GM12878 (cell line): ENCODE data around the gene GUCA1A. TPM values are rescaled to one million over a fixed set of nuclear protein-coding genes. Genes with fewer than 3 reads are reported as not detected.

ENCODE experiments used
- CREM ChIP-seq: IDR thresholded peaks from 2 replicates; pipeline ENCODE4 v1.6.1; 2014; ENCODE audit warnings: antibody characterized with exemption, low read depth
- HCFC1 ChIP-seq: fragments of 150-350 bp; IDR thresholded peaks from 2 replicates; pipeline ENCODE4 v1.6.1; 2014; ENCODE audit warnings: low read length
- IKZF1 ChIP-seq: fragments of 450-650 bp; conservative IDR thresholded peaks from 2 replicates; pipeline ENCODE4 v1.6.1; 2017; ENCODE audit warnings: antibody characterized with exemption, mild to moderate bottlenecking
- LARP7 ChIP-seq: fragments of 450-650 bp; IDR thresholded peaks from 2 replicates; pipeline ENCODE4 v1.6.1; 2017; ENCODE audit warnings: mild to moderate bottlenecking
- MYC ChIP-seq: IDR thresholded peaks from 2 replicates; pipeline ENCODE4 v1.6.1; 2011; ENCODE audit warnings: mild to moderate bottlenecking, low read length, moderate library complexity, inconsistent platforms; ENCODE audit not compliant: insufficient read depth, insufficient replicate concordance, insufficient read length, severe bottlenecking
- NFYB ChIP-seq: IDR thresholded peaks from 2 replicates; pipeline ENCODE4 v1.6.1; 2011; ENCODE audit warnings: low read depth, mild to moderate bottlenecking, low read length, improper control_type of control experiment, moderate library complexity; ENCODE audit not compliant: insufficient read depth
- NR2F1 ChIP-seq: fragments of 450-650 bp; conservative IDR thresholded peaks from 2 replicates; pipeline ENCODE4 v1.6.1; 2017; ENCODE audit warnings: mild to moderate bottlenecking
- NRF1 ChIP-seq: conservative IDR thresholded peaks from 2 replicates; pipeline ENCODE4 v1.6.1; 2011; ENCODE audit warnings: mild to moderate bottlenecking, low read depth, low read length, improper control_type of control experiment
- PML ChIP-seq: IDR thresholded peaks from 2 replicates; pipeline ENCODE4 v1.6.1; 2012; ENCODE audit warnings: low read length, inconsistent platforms
- POLR2AphosphoS2 ChIP-seq: IDR thresholded peaks from 2 replicates; pipeline ENCODE4 v1.6.1; 2011; ENCODE audit warnings: low read depth, mild to moderate bottlenecking, low read length, improper control_type of control experiment, moderate library complexity
- RUNX3 ChIP-seq: IDR thresholded peaks from 2 replicates; pipeline ENCODE4 v1.6.1; 2012; ENCODE audit warnings: low read length, inconsistent platforms
- SIN3A ChIP-seq: IDR thresholded peaks from 2 replicates; pipeline ENCODE4 v1.6.1; 2012; ENCODE audit warnings: low read depth, low read length, improper control_type of control experiment
- TARDBP ChIP-seq: IDR thresholded peaks from 2 replicates; pipeline ENCODE4 v1.6.1; 2016; ENCODE audit warnings: borderline replicate concordance
- WRNIP1 ChIP-seq: IDR thresholded peaks from 2 replicates; pipeline ENCODE4 v1.6.1; 2011; ENCODE audit warnings: low read depth, low read length, improper control_type of control experiment, borderline replicate concordance
- ZNF207 ChIP-seq: fragments of 450-650 bp; IDR thresholded peaks from 2 replicates; pipeline ENCODE4 v1.6.1; 2014; ENCODE audit warnings: antibody characterized with exemption, mild to moderate bottlenecking, borderline replicate concordance
- ZNF384 ChIP-seq: IDR thresholded peaks from 2 replicates; pipeline ENCODE4 v1.6.1; 2012; ENCODE audit warnings: low read depth, mild to moderate bottlenecking, low read length, improper control_type of control experiment, borderline replicate concordance
- polyA plus RNA-seq, 11 experiments: library from polyadenylated mRNA; depleted of rRNA in 4 of 11; unstranded in 6 of 11; stranded (reverse) in 5 of 11; fragments of >200 nt; fragmentation: Nextera tagmentation in 4 of 11; fragmentation: Illumina TruSeq in 1 of 11; extraction: Ambion mirVana in 4 of 11; extraction: Trizol in 1 of 11; gene quantifications; 1 replicate in 1 of 11; 2 replicates in 10 of 11; pipeline versions ENCODE4 v1.2.1 to v1.2.3, GENCODE V29; 2011 to 2016; ENCODE audit warnings: inconsistent platforms in 2 of 11, missing spikeins in 2 of 11, low read depth in 1 of 11
- total RNA-seq, 4 experiments: library from RNA; depleted of rRNA in 3 of 4; stranded (reverse); fragments of >200 nt in 3 of 4; fragmentation: Illumina TruSeq in 1 of 4; extraction: Trizol in 1 of 4; gene quantifications; 2 replicates each; pipeline versions ENCODE4 v1.2.1 to v1.2.3, GENCODE V29; 2013 to 2021
- TF ChIP-seq, protein P1 (sequence below): fragments of 150-350 bp; IDR thresholded peaks from 2 replicates; pipeline ENCODE4 v1.6.1; 2016; ENCODE audit warnings: low read depth, low read length
- TF ChIP-seq, protein P2 (sequence below): fragments of 150-350 bp; IDR thresholded peaks from 2 replicates; pipeline ENCODE4 v1.6.1; 2014; ENCODE audit warnings: mild to moderate bottlenecking, low read depth, low read length
- TF ChIP-seq, protein P3 (sequence below): fragments of 450-650 bp; formaldehyde crosslinking; IDR thresholded peaks from 2 replicates; pipeline ENCODE4 v1.4.0; 2020; ENCODE audit warnings: mild to moderate bottlenecking, moderate library complexity

The GUCA1A gene
- total and polyA plus RNA-seq, 10 of the 15 experiments (the other 5 are each of a cell fraction or from before 2014, with no cell fraction given) = not detected

DNA sequence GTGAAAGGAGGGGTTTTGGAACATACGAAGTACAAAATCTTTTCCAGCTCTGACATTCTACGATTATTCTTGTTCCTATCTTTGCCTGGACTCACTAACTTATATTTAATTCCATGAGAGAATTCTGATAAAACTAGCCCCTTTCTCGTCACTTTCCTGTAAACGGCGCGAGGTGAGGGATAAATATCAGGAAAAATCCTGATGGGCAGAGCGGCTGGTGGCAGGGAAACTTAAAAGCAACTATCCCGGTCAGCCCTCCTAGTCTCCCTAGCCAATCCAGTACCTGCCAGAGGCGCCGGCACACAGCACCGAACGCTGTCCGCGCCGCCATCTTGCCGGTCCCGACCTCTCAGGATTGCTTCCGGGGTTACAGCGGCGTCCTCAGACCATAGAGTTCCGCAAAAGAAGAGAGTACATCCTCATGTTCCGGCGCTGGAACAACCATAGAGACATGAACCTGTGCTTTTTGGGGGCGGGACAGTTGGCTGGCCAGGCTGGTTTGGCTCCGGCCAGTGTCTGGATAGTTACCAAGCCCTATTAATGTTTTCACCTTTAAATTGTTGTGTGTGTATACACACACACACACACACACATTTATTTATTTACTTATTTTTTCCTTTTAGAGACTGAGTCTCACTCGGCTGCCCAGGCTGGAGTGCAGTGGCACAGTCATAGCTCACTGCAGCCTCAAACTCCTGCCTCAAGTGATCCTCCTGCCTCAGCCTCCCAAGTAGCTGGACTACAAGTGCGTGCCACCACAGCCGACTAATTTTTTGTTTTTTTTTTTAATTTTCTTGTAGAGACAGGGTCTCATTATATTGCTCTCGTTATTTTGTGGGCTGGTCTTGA lies 44.6 kb downstream of the GUCA1A start, which contains the start of gene MRPS10 (continued):
- TF ChIP-seq, protein P1, sequence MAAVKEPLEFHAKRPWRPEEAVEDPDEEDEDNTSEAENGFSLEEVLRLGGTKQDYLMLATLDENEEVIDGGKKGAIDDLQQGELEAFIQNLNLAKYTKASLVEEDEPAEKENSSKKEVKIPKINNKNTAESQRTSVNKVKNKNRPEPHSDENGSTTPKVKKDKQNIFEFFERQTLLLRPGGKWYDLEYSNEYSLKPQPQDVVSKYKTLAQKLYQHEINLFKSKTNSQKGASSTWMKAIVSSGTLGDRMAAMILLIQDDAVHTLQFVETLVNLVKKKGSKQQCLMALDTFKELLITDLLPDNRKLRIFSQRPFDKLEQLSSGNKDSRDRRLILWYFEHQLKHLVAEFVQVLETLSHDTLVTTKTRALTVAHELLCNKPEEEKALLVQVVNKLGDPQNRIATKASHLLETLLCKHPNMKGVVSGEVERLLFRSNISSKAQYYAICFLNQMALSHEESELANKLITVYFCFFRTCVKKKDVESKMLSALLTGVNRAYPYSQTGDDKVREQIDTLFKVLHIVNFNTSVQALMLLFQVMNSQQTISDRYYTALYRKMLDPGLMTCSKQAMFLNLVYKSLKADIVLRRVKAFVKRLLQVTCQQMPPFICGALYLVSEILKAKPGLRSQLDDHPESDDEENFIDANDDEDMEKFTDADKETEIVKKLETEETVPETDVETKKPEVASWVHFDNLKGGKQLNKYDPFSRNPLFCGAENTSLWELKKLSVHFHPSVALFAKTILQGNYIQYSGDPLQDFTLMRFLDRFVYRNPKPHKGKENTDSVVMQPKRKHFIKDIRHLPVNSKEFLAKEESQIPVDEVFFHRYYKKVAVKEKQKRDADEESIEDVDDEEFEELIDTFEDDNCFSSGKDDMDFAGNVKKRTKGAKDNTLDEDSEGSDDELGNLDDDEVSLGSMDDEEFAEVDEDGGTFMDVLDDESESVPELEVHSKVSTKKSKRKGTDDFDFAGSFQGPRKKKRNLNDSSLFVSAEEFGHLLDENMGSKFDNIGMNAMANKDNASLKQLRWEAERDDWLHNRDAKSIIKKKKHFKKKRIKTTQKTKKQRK = no peak
- TF ChIP-seq, protein P2, sequence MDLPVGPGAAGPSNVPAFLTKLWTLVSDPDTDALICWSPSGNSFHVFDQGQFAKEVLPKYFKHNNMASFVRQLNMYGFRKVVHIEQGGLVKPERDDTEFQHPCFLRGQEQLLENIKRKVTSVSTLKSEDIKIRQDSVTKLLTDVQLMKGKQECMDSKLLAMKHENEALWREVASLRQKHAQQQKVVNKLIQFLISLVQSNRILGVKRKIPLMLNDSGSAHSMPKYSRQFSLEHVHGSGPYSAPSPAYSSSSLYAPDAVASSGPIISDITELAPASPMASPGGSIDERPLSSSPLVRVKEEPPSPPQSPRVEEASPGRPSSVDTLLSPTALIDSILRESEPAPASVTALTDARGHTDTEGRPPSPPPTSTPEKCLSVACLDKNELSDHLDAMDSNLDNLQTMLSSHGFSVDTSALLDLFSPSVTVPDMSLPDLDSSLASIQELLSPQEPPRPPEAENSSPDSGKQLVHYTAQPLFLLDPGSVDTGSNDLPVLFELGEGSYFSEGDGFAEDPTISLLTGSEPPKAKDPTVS = 0 out of 2 replicates have a peak, but pooled peaks have one; percentile 55
- TF ChIP-seq IKZF1 (peak; percentile 87), ZNF207 (peak; percentile 60; the same call in 1 of the 2 replicates), POLR2AphosphoS2 (peak; percentile 76; the same call in 1 of the 2 replicates), SIN3A (peak; percentile 78; the same call in 1 of the 2 replicates), NFYB (no peak), LARP7 (peak; percentile 48; the same call in 1 of the 2 replicates), PML (peak; percentile 90), RUNX3 (peak; percentile 49; the same call in 1 of the 2 replicates), CREM (peak; percentile 85), NRF1 (no peak), TARDBP (peak; percentile 86; the same call in 1 of the 2 replicates), NR2F1 (0 out of 2 replicates have a peak, but pooled peaks have one; percentile 59), HCFC1 (peak; percentile 81), ZNF384 (no peak), MYC (no peak), WRNIP1 (0 out of 2 replicates have a peak, but pooled peaks have one; percentile 51)
- TF ChIP-seq, protein P3, sequence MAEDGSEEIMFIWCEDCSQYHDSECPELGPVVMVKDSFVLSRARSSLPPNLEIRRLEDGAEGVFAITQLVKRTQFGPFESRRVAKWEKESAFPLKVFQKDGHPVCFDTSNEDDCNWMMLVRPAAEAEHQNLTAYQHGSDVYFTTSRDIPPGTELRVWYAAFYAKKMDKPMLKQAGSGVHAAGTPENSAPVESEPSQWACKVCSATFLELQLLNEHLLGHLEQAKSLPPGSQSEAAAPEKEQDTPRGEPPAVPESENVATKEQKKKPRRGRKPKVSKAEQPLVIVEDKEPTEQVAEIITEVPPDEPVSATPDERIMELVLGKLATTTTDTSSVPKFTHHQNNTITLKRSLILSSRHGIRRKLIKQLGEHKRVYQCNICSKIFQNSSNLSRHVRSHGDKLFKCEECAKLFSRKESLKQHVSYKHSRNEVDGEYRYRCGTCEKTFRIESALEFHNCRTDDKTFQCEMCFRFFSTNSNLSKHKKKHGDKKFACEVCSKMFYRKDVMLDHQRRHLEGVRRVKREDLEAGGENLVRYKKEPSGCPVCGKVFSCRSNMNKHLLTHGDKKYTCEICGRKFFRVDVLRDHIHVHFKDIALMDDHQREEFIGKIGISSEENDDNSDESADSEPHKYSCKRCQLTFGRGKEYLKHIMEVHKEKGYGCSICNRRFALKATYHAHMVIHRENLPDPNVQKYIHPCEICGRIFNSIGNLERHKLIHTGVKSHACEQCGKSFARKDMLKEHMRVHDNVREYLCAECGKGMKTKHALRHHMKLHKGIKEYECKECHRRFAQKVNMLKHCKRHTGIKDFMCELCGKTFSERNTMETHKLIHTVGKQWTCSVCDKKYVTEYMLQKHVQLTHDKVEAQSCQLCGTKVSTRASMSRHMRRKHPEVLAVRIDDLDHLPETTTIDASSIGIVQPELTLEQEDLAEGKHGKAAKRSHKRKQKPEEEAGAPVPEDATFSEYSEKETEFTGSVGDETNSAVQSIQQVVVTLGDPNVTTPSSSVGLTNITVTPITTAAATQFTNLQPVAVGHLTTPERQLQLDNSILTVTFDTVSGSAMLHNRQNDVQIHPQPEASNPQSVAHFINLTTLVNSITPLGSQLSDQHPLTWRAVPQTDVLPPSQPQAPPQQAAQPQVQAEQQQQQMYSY = no peak
